ENCODE results near the gene TRAF4. TPM values are rescaled to one million over a fixed set of nuclear protein-coding genes. Genes with fewer than 3 reads are reported as not detected.
"Not testable (repeated sequence)": the region's sequence is repeated elsewhere in the genome, so short reads cannot be mapped to it uniquely, and the experiment has no call there.

Gene TRAF4
- total RNA-seq, 1 donor from 2014 or later: 36.6 TPM

DNA sequence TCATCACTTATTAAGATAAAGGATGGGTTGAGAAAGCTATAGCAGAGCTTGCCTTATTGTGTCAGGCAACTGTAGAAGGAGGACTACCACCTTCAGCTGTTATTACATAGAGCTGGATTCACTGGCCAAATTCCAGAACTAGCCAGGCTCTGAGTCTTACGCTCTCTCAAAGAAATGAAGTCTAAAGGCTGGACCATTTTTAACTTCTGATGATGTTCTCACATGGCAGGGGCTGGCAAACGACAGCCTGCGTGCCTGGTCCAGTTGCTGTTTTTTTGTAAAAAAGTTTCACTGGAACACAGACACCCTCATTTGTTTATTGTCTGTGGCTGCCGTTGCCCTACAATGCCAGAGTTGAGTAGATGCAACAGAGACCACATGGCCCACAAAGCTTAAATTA, 21.2 kb downstream of the TRAF4 start:
- FAIRE-seq (no peak), DNase-seq (ENCODE audit: low read depth) (no peak)
- Histone ChIP-seq H3K27me3 (ENCODE audit: control insufficient read depth, insufficient read depth, low read length) (no peaks in the 10 kb centered on the region), H3K36me3 (ENCODE audit: control insufficient read depth, insufficient read depth, low read length) (peaks cover 14% of the 10 kb centered on the region), H3K4me3 (ENCODE audit: low read depth, low read length) (no peak overlapping the region)
- TF ChIP-seq, protein P1, sequence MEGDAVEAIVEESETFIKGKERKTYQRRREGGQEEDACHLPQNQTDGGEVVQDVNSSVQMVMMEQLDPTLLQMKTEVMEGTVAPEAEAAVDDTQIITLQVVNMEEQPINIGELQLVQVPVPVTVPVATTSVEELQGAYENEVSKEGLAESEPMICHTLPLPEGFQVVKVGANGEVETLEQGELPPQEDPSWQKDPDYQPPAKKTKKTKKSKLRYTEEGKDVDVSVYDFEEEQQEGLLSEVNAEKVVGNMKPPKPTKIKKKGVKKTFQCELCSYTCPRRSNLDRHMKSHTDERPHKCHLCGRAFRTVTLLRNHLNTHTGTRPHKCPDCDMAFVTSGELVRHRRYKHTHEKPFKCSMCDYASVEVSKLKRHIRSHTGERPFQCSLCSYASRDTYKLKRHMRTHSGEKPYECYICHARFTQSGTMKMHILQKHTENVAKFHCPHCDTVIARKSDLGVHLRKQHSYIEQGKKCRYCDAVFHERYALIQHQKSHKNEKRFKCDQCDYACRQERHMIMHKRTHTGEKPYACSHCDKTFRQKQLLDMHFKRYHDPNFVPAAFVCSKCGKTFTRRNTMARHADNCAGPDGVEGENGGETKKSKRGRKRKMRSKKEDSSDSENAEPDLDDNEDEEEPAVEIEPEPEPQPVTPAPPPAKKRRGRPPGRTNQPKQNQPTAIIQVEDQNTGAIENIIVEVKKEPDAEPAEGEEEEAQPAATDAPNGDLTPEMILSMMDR (IDR thresholded peaks at IDR 0.05; ENCODE audit: insufficient read depth, low read length, severe bottlenecking): no peak

- FAIRE-seq (no peak), DNase-seq (ENCODE audit: low read depth) (no peak)
- Histone ChIP-seq H3K36me3 (ENCODE audit: control insufficient read depth, insufficient read depth, low read length) (peaks cover 1% of the 10 kb centered on the region), H3K27me3 (ENCODE audit: control insufficient read depth, insufficient read depth, low read length) (no peaks in the 10 kb centered on the region), H3K4me3 (ENCODE audit: low read depth, low read length) (no peak overlapping the region)
- TF ChIP-seq, protein P1 (IDR thresholded peaks at IDR 0.05; ENCODE audit: insufficient read depth, low read length, severe bottlenecking): no peak
Measured at GRCh38 chr17:28773736-28774135, 29.9 kb downstream of the TRAF4 start.

- DNase-seq (ENCODE audit: low read depth) (no peak), FAIRE-seq (no peak)
- H3K36me3 ChIP-seq (ENCODE audit: control insufficient read depth, insufficient read depth, low read length): peaks cover 1% of the 10 kb centered on the region
- TF ChIP-seq, protein P1 (IDR thresholded peaks at IDR 0.05; ENCODE audit: insufficient read depth, low read length, severe bottlenecking): no peak
- H3K4me3 ChIP-seq (ENCODE audit: low read depth, low read length): no peak overlapping the region
- no peaks in the 10 kb centered on the region for H3K27me3 ChIP-seq (ENCODE audit: control insufficient read depth, insufficient read depth, low read length)
Measured at GRCh38 chr17:28774206-28774605, 30.4 kb downstream of the TRAF4 start.

DNA sequence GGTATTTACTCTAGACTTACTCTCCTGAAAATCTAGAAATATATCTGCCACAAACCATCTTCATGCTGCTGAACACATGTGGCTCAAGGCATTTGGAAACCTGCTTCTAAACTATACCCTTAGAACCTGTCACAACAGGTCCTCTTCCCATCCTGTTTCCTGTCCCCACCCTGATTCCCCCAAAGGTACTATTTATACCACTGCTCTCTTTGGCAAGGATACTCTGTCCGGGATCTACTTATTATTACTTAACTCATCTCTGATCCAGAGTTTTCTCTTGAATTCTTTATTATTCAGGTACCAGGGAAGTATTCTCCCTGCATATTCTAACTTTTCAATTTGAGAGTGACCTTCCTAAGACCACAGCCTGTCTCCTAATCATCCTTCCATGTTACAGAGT, 33.4 kb downstream of the TRAF4 start:
- H3K4me3 ChIP-seq (ENCODE audit: low read depth, low read length): no peak overlapping the region
- H3K27me3 ChIP-seq (ENCODE audit: control insufficient read depth, insufficient read depth, low read length): no peaks in the 10 kb centered on the region
- no peak for FAIRE-seq
- peaks cover 3% of the 10 kb centered on the region for H3K36me3 ChIP-seq (ENCODE audit: control insufficient read depth, insufficient read depth, low read length)
- TF ChIP-seq, protein P1 (IDR thresholded peaks at IDR 0.05; ENCODE audit: insufficient read depth, low read length, severe bottlenecking): no peak
- peak; percentile 80 for DNase-seq (ENCODE audit: low read depth)

- DNase-seq (ENCODE audit: low read depth); H3K36me3 ChIP-seq (ENCODE audit: control insufficient read depth, insufficient read depth, low read length); FAIRE-seq; H3K4me3 ChIP-seq (ENCODE audit: low read depth, low read length); H3K27me3 ChIP-seq (ENCODE audit: control insufficient read depth, insufficient read depth, low read length): not testable (repeated sequence)
Measured at GRCh38 chr17:28779601-28780000, 35.8 kb downstream of the TRAF4 start.

- TF ChIP-seq, protein P1 (IDR thresholded peaks at IDR 0.05; ENCODE audit: insufficient read depth, low read length, severe bottlenecking): no peak
- Histone ChIP-seq H3K4me3 (ENCODE audit: low read depth, low read length) (no peak overlapping the region), H3K36me3 (ENCODE audit: control insufficient read depth, insufficient read depth, low read length) (peaks cover 2% of the 10 kb centered on the region), H3K27me3 (ENCODE audit: control insufficient read depth, insufficient read depth, low read length) (no peaks in the 10 kb centered on the region)
- FAIRE-seq (no peak), DNase-seq (ENCODE audit: low read depth) (no peak)
Measured at GRCh38 chr17:28783161-28783560, 39.4 kb downstream of the TRAF4 start.

Data from bronchial epithelial cell (primary cell).